GM21360 (cell line): ENCODE measurements around the gene ERBB2.

ENCODE experiments used
- ATAC-seq: cut with Tn5 transposase; IDR thresholded peaks from one replicate; pipeline ENCODE4 v1.9.1; 2021; ENCODE audit warnings: mild to moderate bottlenecking, moderate library complexity; ENCODE audit not compliant: unreplicated experiment

Gene ERBB2

GRCh38 chr17:39699818-39700147, at the start of gene ERBB2:
TSS of gene ERBB2 (plus strand) at chr17:39700064. CDS start at chr17:39700239, 175 bp downstream.
- no peak for ATAC-seq

- ATAC-seq = no peak
Measured at GRCh38 chr17:39650121-39650579, 49.7 kb upstream of the ERBB2 start.

- no peak for ATAC-seq
Measured at GRCh38 chr17:39651923-39652586, 47.8 kb upstream of the ERBB2 start.

GRCh38 chr17:39652587-39653315, 47.1 kb upstream of the ERBB2 start:
- ATAC-seq = no peak

GRCh38 chr17:39653316-39653661, 46.6 kb upstream of the ERBB2 start:
- ATAC-seq = no peak

GRCh38 chr17:39653662-39654331, 46.1 kb upstream of the ERBB2 start:
- ATAC-seq = no peak

- no peak for ATAC-seq
Measured at GRCh38 chr17:39655105-39655504, 44.8 kb upstream of the ERBB2 start.

GRCh38 chr17:39658346-39658745, 41.5 kb upstream of the ERBB2 start:
- ATAC-seq = no peak

GRCh38 chr17:39658760-39659159, 41.1 kb upstream of the ERBB2 start:
- ATAC-seq = no peak

- no peak for ATAC-seq
Measured at GRCh38 chr17:39659279-39660010, 40.4 kb upstream of the ERBB2 start.

GRCh38 chr17:39660011-39660360, 39.9 kb upstream of the ERBB2 start:
- ATAC-seq = no peak

- ATAC-seq = no peak
Measured at GRCh38 chr17:39660397-39661385, 39.2 kb upstream of the ERBB2 start.

GRCh38 chr17:39661744-39662541, 37.9 kb upstream of the ERBB2 start:
- ATAC-seq = no peak

- no peak for ATAC-seq
Measured at GRCh38 chr17:39662551-39663339, 37.1 kb upstream of the ERBB2 start.

GRCh38 chr17:39663340-39663687, 36.5 kb upstream of the ERBB2 start:
- no peak for ATAC-seq

- ATAC-seq = no peak
Measured at GRCh38 chr17:39663688-39664580, 35.9 kb upstream of the ERBB2 start.

GRCh38 chr17:39664581-39665561, 35.0 kb upstream of the ERBB2 start, which contains the start of gene TCAP:
TSS of gene TCAP (plus strand) at chr17:39665349. CDS start at chr17:39665360, 11 bp downstream.
- no peak for ATAC-seq
